WTC11 (cell line): ENCODE data around the gene NR2F1. TPM values are rescaled to one million over a fixed set of nuclear protein-coding genes. Genes with fewer than 3 reads are reported as not detected.

Experiments
- CREB1 ChIP-seq: sonication (generic); formaldehyde crosslinking; IDR thresholded peaks from 2 replicates; pipeline ENCODE4 v1.8.0; 2023; ENCODE audit warnings: mild to moderate bottlenecking, missing genetic modification reagents
- RORB ChIP-seq: fragments of 250-450 bp; sonication (Bioruptor Pico); IDR thresholded peaks from 2 replicates; pipeline ENCODE4 v1.9.0; 2021; ENCODE audit warnings: mild to moderate bottlenecking
- STAT6 ChIP-seq: sonication (generic); formaldehyde crosslinking; conservative IDR thresholded peaks from 2 replicates; pipeline ENCODE4 v1.8.1; 2023; ENCODE audit warnings: mild to moderate bottlenecking, low read depth, missing genetic modification reagents, moderate library complexity
- TCF7 ChIP-seq: sonication (generic); formaldehyde crosslinking; IDR thresholded peaks from 2 replicates; pipeline ENCODE4 v1.8.0; 2022; ENCODE audit warnings: mild to moderate bottlenecking, low read depth, missing genetic modification reagents, moderate library complexity
- ZBTB43 ChIP-seq: sonication (generic); formaldehyde crosslinking; IDR thresholded peaks from 2 replicates; pipeline ENCODE4 v1.8.1; 2023; ENCODE audit warnings: mild to moderate bottlenecking, missing genetic modification reagents
- ZNF219 ChIP-seq: sonication (generic); formaldehyde crosslinking; IDR thresholded peaks from 2 replicates; pipeline ENCODE4 v1.8.0; 2023; ENCODE audit warnings: missing genetic modification reagents, mild to moderate bottlenecking, borderline replicate concordance
- ZNF425 ChIP-seq: fragments of 250-450 bp; sonication (Bioruptor Pico); conservative IDR thresholded peaks from 2 replicates; pipeline ENCODE4 v1.9.0; 2021; ENCODE audit warnings: mild to moderate bottlenecking
- total RNA-seq: library from RNA; stranded (reverse); gene quantifications from 3 replicates; pipeline ENCODE4 v1.2.3, GENCODE V29; 2021
- TF ChIP-seq, protein P1 (sequence below): sonication (generic); formaldehyde crosslinking; IDR thresholded peaks from 2 replicates; pipeline ENCODE4 v1.8.0; 2023; ENCODE audit warnings: missing genetic modification reagents

NR2F1 gene
- total RNA-seq, 1 experiment from 2014 or later = 0.31 TPM

- no peak for TF ChIP-seq STAT6
- no peak for TF ChIP-seq CREB1 (CRISPR knock-in tag)
- no peak for TF ChIP-seq TCF7 (CRISPR knock-in tag)
- TF ChIP-seq, protein P1, sequence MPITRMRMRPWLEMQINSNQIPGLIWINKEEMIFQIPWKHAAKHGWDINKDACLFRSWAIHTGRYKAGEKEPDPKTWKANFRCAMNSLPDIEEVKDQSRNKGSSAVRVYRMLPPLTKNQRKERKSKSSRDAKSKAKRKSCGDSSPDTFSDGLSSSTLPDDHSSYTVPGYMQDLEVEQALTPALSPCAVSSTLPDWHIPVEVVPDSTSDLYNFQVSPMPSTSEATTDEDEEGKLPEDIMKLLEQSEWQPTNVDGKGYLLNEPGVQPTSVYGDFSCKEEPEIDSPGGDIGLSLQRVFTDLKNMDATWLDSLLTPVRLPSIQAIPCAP = no peak
- no peak for TF ChIP-seq ZNF219
- TF ChIP-seq ZNF425 (CRISPR knock-in tag) = no peak
- no peak for TF ChIP-seq RORB (CRISPR knock-in tag)
- TF ChIP-seq ZBTB43 (CRISPR knock-in tag) = no peak
These were observed 59.5 kb downstream of the NR2F1 start (continued) for GRCh38 chr5:93642526-93642925.

Other genes starting within 250 kb of the NR2F1 start
- 0.76 to 1.7 TPM (median 1.5 TPM) in 3 replicates for gene NR2F1-AS1, start 2.0 kb upstream of the NR2F1 start, total RNA-seq
- 0.13 to 0.23 TPM (median 0.16 TPM) in 3 replicates for gene POU5F2, start 158.4 kb downstream of the NR2F1 start, total RNA-seq